ENCODE results near the gene FBXO47. TPM values are rescaled to one million over a fixed set of nuclear protein-coding genes. Genes with fewer than 3 reads are reported as not detected.

The FBXO47 gene, protein sequence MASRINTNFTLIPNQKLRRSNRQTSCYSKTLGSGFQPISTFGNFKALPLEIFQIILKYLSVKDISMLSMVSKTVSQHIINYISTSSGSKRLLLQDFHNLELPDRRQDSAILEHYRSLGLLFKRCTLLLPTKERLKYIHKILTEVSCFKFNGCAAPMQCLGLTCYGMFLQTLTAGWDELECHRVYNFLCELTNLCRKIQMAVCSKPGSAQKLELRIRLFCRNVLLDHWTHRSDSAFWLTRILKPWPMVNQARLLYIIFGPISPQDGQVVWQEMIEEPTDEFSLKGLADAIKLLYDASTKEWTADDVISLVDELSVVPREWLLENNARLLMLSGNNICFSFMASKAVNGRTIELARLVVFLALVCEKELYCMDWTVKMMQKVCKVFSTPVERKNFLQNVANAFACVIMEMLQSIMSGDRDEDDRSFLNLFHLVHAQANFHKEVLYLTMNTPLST
- not detected for polyA plus RNA-seq (2012; ENCODE audit: insufficient read depth, insufficient read length)

DNA sequence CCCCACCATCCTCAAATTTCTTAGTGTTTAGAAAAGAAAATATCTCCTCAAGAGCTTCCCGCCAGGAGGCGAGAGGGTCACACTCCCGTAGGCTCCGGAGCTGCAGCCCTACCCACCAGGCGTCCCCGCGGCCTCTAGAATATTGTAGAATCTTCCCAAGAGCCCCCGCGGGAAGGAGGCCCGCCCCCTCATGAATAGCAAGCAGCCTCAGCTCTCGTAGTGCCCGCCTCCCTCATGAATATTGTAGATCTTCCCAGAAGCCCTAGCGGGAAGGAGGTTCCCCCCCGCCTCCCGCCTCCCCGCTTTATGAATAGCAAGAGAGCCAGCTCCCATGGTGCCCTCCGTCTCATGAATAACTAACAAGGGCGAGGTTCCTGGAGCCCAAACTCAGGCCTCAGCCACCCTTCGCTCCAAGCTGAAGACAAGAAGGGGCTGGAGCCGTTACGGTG, at the start of gene FBXO47:
Gene FBXO47, minus strand, starts transcription at position 114 of the 449 bp plus-strand sequence. CDS start 4,378 bp downstream, outside the sequence.
- H3K4me3 ChIP-seq (ENCODE audit: low read length): no peak within 1 kb of the TSS
- no peak for DNase-seq (ENCODE audit: low read depth, low spot score)

DNA sequence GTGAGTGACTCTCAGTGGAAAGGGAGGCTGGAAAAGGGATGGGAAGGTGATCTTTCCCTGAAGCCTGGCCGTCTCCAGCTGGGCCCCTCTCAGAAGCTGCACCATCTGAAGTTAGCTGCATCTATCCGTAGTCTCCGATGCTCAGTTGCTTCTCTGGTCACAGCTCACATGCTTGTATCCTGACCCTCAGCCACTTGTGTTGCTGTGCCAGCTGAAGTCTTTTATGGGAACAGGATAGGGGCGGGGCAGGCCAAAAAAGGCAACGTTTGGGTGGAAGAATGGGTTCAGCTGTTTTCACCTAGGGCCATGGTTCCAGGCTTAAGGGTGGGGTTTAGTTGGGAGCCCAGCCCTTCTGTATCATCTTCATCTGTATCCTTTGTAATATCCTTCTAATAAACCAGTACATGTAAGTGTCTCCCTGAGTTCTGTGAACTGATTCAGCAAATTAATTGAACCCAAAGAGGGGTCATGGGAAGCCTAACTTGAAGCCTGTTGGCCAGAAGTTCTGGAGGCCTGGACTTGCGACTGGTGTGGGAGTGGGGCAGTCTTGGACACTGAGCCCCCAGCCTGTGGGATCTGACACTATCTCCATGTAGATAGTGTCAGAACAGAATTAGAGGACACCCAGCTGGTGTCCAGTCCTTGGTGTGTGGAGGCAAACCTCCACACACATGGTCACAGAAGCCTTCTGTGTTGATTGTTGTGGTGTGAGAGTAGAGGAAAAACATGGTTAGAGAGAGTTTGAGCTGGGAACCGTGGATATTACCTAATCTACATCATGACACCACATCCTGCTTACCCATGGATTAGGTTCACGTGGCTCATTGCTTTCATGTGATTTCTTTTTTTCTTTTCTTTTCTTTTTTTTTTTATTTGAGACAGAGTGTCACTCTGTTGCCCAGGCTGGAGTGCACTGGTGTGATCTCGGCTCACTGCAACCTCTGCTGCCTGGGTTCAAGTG, 49.3 kb upstream of the FBXO47 start:
- H3K4me3 ChIP-seq (ENCODE audit: low read length): no peak overlapping the region
- peak; percentile 85 for DNase-seq (ENCODE audit: low read depth, low spot score)

DNA sequence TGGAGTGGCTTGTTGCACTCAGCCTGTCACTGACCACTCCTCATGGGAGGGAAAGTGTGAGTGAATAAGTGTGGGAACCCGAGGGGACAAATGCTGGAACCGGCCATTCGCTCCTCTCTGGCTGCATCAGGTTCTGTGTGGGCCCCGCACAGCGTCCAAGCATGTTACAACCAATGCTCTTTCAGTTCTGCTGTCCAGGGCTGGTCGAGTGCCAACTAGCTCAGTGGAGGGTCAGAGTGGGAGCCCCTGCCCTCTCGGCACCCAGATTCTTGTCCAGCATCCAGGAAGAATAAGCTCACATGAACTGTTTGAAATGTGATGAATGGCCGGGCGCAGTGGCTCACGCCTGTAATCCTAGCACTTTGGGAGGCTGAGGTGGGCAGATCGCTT, 48.3 kb upstream of the FBXO47 start:
- no peak overlapping the region for H3K4me3 ChIP-seq (ENCODE audit: low read length)
- no peak for DNase-seq (ENCODE audit: low read depth, low spot score)

DNA sequence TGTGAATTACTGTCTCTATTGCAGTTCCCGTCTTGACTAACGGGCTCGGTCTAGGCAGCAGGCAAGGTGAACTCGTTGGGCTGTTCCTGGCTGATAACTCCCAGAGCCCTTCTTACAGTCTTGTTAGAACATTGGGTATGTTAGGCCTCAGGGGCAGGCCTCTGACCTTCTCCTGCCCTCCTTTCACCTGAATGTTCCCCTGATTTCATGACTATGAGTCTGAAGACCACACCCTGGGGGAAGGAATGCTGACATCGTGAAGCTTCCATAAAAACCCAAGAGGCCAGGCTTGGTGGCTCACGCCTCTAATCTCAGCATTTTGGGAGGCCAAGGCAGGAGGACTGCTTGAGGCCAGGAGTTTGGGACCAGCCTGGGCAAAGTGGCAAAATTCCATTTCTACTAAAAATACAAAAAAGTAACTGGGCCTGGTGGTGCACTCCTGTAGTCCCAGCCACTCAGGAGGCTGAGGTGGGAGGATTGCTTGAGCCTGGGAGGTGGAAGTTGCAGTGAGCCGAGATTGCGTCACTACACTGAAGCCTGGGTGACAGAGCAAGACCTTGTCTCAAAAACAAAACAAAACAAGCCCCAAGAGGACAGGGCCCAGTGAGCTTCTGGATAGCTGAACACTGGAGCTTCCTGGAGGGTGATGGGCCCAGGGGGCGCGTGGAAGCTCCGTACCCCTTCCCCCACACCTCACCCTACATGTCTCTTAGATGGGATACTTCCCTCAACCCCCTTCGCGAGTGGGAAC, 47.8 kb upstream of the FBXO47 start:
- H3K4me3 ChIP-seq (ENCODE audit: low read length): no peak overlapping the region
- DNase-seq (ENCODE audit: low read depth, low spot score): no peak

DNA sequence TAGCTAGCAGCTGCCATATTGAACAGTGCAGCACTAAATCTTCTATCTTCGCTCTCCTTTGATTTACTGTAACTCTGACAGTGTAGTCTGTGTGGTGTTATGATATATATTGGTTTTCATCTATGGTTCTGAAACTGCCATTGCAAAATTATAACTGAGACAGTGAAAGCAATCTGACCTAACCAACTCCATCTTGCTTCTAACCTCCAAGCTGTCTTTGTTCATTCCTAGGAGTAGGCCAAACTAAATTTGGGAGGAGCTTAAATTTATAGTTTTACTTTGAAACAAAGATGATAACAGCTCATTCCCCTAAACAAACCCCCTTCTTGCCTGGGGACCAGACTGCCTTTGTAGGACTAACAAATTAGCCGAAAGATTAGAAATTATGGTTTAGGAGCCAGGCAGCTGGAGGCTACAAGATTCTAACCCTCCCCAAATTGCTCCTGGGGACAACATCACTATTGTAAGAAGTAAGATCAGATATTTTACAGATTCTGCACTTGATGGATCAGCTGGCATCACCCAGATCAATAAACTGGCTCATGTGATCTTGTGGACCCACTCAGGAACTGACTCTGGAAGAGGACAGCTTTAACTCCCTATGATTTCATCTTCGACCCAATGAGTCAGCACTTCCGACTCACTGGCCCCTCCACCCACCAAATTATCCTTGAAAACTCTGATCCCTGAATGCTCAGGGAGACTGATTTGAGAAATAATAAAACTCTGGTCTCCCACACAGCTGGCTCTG, 47.0 kb upstream of the FBXO47 start:
- no peak for DNase-seq (ENCODE audit: low read depth, low spot score)
- H3K4me3 ChIP-seq (ENCODE audit: low read length): no peak overlapping the region

DNA sequence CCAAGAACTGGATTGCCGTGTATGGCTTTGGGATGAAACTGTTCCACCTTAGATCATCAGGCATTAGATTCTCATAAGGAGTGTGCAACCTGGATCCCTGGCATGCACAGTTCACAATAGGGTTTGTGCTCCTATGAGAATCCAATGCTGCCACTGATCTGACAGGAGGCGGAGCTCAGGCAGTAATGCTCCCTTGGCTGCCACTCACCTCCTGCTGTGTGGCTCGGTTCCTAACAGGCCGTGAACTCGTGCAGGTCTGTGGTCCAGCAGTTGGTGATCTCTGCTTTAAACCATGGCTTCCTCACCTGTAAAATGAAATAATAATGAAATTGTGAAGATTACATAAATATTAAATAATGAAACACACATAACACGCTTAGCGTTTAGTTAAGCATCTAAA, 45.5 kb upstream of the FBXO47 start:
- no peak for DNase-seq (ENCODE audit: low read depth, low spot score)
- H3K4me3 ChIP-seq (ENCODE audit: low read length): no peak overlapping the region

DNA sequence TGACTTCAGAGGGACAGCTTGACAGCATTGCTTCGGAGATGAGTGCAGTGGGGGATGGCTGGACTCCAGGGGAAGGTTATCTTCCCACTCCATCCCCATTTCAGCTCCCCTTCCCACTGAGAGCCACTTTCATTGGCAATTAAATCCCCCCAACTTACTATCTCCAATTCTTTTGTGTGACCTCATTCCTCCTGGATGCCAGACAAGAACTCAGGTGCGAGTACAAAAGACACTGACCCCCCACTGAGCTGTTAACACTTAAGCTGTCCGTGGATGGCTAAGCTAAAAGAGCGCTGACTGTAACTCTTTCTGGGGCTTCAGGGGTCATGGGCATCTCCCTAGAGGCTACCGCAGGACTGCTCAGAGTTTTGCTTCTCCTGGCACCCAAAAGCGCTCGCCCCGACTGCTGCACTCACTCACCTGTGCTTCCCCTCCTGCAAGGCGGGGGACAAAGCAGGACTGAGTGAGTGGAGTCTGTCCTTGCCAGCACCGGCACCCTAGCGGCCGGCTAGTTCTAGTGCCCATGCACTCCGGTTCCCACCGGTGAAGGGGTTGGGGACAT, 44.8 kb upstream of the FBXO47 start:
- no peak overlapping the region for H3K4me3 ChIP-seq (ENCODE audit: low read length)
- no peak for DNase-seq (ENCODE audit: low read depth, low spot score)

DNA sequence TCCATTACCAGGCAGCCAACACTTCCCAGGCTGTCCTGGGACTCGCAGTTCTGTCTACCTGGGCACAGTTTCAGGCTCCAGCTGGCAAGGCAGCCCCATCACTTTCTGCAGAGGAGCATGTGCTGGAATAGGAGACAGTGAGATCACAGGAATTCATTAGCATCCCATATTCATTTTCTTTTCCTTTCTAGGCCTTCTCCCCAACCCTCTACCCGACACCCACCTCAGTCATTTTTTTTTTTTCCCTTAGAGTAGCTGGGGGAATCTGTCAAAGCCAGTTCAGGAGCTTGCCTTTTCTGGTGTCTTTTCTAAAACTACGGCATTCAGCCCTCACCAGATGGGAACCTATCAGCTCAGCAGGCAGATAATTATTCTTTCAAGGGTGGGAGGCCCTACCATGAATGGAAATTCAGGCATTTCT, 42.4 kb upstream of the FBXO47 start:
- no peak for DNase-seq (ENCODE audit: low read depth, low spot score)
- H3K4me3 ChIP-seq (ENCODE audit: low read length): no peak overlapping the region

DNA sequence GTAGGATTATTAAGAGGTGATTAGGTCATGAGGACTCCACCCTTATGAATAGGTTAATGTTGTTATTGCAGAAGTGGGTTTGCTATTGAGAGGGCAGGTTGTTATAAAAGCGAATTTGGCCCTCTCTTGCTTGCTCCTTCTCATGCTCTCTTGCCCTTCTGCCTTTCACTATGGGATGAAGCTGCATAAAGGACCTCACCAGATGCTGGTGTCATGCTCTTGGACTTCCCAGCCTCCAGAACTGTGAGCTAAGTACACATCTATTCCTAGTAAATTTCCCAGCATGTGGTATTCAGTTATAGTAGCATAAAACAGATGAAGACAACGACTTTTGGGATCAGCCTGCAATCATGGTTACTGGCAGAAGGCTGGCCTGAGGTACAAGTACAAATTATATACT, 41.4 kb upstream of the FBXO47 start:
- no peak overlapping the region for H3K4me3 ChIP-seq (ENCODE audit: low read length)
- no peak for DNase-seq (ENCODE audit: low read depth, low spot score)

DNA sequence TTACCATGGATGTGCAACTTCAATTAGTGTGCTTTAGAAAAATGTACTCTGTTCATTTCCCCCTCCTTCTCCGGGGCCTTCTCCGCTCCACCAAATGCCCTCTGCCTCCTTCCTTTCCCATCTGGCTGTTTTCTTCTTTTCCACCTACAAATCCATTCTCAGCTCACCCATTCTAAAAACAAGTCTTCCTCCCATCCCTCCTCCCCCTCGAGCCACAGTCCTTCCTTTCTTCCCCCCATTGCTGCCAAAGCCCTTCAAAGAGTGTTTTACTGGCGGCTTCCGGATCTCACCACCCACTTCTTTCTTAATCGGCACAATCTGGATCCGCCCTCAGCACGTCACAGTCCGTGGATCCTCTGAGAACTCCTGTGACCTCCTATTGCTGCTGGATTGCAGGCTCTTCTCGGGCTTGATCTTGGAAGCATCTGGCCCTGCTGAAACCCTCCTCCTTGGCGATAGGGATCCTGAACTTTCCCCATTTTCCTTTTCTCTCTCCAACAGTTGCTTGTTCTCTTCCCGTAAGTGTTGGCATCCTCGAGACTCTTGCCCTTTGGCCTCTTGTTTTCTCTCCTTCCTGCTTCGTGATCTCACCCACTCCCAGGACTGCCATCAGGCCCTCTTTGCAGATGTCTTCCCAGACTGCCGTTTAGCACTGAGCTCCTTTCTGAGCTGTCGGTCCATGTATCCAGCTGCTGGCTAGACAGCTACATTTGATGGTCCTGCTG, 36.0 kb upstream of the FBXO47 start:
- DNase-seq (ENCODE audit: low read depth, low spot score): peak; percentile 63
- peak overlapping the region; percentile 33 for H3K4me3 ChIP-seq (ENCODE audit: low read length)

DNA sequence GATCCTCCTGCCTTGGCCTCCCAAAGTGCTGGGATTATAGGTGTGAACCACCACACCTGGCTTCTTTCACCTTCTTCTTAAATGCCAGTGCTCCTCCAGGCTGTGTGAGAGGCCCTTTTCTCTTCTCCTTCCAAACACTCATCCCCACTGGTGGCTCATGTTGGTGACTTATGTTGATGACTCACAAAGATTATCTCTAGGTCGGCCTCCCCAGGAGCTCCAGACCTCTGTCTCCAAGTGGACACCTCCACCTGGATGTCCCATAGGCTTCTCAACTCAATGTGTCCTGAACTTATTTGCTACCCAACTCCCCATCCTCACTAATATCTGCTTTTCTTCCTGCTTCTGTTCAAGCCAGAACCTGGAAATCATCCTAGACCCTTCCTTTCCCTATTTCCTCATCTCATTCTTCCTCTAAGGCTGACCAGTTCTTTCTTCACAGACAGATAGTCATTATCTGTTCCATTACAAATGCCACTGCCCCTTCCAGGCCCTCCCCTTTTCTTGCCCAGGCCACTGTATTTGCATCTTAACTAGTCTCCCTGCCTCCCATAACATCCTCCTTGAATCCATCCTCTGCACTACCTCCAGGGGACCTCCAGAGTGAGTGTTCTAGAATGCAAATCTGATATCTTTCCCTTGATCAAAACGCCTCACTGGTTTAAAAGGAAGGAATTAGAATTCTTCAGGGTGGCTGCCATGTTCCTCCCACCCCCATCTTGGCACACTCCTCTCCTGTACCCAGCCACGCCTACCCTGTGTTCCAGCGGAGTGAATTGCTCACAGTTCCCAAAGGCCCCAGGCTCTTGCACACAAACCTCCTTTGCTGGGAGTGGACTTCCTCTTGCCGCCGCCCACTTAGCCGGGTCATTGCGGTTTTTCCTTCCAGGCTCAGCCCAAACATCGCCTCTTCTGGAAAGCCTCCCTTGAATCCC, 34.8 kb upstream of the FBXO47 start:
- no peak for DNase-seq (ENCODE audit: low read depth, low spot score)

DNA sequence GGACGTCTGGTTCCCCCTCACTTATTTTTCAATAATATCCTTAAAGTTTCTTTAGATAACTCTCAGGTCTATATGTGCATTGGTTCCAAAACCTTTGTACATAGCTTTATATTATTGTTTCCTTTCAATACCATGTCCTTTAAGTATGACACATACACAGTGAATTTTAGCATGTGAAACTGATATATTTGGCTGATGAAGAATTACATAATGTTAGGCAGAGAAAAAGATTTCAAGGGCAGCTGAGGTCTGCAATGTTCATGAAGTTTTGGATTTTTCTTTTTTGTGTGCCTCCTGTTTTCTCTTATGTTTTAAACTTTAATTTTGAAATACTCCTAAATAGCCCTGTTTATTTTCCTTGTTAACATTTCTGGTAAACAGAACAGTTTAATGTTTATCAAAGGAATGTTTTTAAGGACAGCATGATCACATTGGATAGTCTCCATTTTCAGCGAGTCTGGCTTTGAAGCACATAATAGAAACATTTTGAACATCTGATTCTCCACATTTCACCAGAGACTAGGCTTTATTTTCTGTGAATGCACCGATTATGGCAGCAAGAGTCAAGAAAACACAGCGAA, 32.9 kb upstream of the FBXO47 start:
- DNase-seq (ENCODE audit: low read depth, low spot score): no peak
- H3K4me3 ChIP-seq (ENCODE audit: low read length): no peak overlapping the region

More for the DNA sequence above, 34.8 kb upstream of the FBXO47 start:
- no peak overlapping the region for H3K4me3 ChIP-seq (ENCODE audit: low read length)

DNA sequence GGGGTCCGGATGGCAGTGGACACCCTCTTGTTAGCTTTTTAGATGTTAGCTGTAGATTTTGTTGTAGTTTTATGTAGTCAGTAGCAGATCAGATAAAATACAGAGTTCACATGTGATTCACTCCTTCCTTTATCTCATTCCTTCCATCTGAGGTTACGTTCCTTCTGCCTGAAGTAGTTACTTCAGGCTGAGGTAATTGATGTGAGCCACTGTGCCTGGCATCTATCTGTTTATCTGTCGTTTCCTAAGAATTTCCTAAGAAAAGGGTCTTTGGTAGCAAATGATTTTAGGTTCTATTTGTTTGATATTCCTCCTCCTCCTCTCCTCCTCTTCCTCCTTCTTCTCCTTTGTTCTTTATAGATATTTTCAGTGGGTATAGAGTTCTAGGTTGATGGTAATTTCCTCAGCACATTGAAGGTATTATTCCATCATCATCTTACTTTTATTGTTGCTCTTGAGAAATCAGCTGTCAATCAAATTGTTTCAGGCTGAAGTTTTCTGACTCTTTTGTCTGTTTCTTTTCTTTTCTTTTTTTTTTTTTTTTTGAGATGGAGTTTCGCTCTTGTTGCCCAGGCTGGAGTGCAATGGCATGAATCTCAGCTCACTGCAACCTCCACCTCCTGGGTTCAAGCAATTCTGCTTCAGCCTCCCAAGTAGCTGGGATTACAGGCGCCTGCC, 29.6 kb upstream of the FBXO47 start:
- DNase-seq (ENCODE audit: low read depth, low spot score): no peak
- H3K4me3 ChIP-seq (ENCODE audit: low read length): no peak overlapping the region

DNA sequence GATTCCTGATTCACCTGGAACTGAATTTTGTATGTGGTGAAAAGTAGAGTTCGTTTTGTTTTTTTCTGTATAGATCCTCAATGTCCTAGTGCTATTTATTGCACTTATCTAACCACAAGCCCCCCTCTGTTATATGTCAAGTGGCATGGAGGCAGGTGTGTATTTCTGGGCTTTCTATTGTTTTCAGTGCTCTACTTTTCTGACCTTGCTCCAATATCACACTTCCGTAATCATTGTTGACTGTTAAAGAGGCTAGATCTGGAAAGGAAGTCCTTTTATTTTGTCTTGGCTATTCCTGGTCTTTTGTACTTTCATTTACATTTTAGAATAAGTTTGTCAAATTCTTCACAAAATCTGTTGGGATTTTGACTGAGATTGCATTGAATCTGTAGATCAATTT, 26.8 kb upstream of the FBXO47 start:
- no peak for DNase-seq (ENCODE audit: low read depth, low spot score)
- no peak overlapping the region for H3K4me3 ChIP-seq (ENCODE audit: low read length)

DNA sequence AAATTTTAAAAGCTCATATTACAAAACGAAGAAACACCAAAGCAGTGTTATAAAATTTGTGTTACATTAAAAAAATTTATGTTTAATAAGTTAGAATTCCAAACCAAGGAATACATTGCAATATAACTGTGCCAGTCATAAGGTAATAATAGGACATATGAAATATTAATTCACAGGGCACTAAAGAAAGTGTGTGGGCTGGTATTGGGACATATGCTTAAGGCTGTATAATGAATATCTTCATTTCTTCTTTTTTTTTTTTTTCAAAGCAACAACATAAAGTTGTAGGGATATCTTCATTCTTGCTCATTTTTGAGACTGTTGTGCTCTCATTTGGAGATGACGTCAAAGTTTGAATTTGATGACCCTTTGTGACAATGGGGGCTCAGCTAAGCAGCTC, 17.5 kb upstream of the FBXO47 start:
- no peak for DNase-seq (ENCODE audit: low read depth, low spot score)
- H3K4me3 ChIP-seq (ENCODE audit: low read length): no peak overlapping the region

All from Jurkat, Clone E6-1 (cell line).